ENCODE data around the gene PDAP1. TPM values are rescaled to one million over a fixed set of nuclear protein-coding genes. Genes with fewer than 3 reads are reported as not detected.
"Not testable (repeated sequence)": the region's sequence is repeated elsewhere in the genome, so short reads cannot be mapped to it uniquely, and the experiment has no call there.

The PDAP1 gene
- total RNA-seq, 2 experiments from 2014 or later = 207 to 213 TPM

DNA sequence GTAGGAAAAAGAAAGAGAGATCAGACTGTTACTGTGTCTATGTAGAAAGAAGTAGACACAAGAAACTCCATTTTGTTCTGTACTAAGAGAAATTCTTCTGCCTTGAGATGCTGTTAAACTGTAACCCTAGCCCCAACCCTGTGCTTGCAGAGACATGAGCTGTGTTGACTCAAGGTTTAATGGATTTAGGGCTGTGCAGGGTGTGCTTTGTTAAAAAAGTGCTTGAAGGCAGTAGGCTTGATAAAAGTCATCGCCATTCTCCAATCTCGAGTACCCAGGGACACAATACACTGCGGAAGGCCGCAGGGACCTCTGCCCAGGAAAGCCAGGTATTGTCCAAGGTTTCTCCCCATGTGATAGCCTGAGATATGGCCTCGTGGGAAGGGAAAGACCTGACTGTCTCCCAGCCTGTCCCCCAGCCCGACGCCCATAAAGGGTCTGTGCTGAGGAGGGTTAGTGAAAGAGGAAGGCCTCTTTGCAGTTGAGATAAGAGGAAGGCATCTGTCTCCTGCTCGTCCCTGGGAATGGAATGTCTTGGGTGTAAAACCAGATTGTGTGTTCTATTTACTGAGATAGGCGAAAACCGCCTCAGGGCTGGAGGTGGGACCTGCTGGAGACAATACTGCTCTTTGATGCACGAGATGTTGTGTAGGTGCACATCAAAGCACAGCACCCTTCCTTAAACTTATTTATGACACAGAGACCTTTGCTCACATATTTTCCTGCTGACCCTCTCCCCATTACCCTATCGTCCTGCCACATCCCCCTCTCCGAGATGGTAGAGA lies 23.6 kb upstream of the PDAP1 start:
- POLR2A ChIA-PET, CTCF ChIA-PET: not testable (repeated sequence)

- CTCF ChIA-PET = no interaction called here
- POLR2A ChIA-PET = interaction anchor here (0.9 kb wide), 1 partner anchor 8 kb away, joined by 3 read pairs; no protein-coding TSS in a partner anchor
Measured at GRCh38 chr7:99429756-99430155, 21.4 kb upstream of the PDAP1 start.

DNA sequence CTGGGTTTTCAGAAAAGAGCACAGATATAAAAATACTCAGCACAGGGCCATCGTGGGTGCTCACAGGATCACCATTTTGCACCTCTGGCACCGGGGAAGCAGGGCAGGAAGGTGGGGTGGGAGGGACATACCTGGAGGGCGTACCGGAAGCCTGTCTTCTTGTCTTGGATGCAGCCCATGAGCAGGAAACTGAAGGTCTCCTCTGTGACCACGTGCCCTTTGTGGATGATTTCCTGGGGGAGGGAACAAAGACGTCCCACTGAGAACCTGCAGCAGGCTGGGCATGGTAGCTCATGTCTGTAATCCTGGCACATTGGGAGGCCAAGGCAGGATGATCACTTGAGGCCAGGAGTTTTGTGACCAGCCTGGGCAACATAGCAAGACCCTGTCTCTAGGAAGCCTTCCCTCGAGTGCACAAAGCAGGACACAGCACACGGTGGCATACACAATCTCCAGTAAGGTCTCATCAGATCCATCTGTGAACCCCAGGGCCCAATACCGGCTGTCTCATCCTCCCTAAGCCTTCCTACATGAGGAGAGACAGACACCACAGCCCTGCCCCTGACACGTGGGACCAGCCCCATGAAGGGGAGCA lies 20.7 kb upstream of the PDAP1 start:
- POLR2A ChIA-PET = interaction anchor here (0.9 kb wide), 1 partner anchor 8 kb away, joined by 3 read pairs; no protein-coding TSS in a partner anchor
- CTCF ChIA-PET = no interaction called here

DNA sequence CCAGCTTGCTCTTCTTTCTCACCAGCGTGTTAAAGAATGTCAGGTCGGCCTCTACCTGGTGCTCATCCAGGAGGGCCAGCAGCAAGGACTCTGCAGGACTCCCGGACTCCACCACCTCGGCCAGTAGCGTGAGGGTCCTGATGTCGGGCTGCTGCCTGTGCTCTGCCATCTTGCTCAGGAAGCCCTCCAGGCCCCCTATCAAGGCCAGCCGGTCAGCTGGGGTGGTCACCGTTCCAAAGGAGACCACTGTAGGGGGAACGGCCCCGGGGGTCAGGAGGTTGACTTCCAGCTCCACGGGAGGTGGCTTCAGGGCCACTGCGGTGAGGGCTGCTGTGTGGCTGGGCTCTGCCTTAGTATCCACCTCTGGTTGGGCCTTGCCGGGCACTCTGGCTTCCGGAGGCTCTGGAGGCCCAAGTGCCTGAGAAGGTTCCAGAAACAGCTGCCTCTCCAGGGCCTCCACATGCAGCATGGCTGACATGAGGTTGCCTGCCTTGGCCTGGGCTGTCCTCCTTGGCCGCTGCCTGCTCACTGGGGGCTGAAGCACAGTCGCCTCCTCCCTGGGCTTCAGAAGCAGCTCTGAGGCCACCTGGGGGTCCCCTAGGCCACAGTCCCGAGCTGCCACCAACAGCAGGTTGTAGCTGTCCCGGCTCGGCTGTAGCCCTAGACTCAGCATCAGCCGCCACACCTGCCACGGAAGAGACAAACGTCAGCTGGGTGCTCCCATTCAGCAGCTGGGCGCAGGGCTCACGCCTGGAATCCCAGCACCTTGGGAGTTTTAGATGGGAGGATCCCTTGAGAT lies 16.7 kb upstream of the PDAP1 start:
- CTCF ChIA-PET = interaction anchor here (0.8 kb wide), 1 partner anchor 13 kb away, joined by 3 read pairs; no protein-coding TSS in a partner anchor
- POLR2A ChIA-PET = no interaction called here

- ChIA-PET CTCF (no interaction called here), POLR2A (no interaction called here)
Measured at GRCh38 chr7:99422625-99423024, 14.2 kb upstream of the PDAP1 start.

- ChIA-PET POLR2A (no interaction called here), CTCF (no interaction called here)
Measured at GRCh38 chr7:99422186-99422585, 13.8 kb upstream of the PDAP1 start.

DNA sequence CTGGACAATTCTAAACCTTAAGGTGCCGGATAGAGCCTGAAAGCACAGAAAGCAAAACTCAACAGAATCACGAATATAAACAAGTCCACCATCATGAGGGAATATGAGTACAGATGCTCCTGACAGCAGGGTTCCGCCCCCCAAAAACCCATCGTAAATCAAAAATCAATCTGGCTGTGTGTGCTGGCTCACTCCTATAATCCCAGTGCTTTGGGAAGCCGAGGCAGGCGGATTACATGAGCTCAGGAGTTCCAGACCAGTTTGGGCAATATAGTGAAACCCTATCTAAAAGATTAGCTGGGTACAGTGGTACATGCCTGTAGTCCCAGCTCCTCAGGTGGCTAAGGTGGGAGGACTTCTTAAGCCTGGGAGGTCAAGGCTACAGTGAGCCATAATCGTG lies 12.6 kb upstream of the PDAP1 start:
- POLR2A ChIA-PET = interaction anchor here (0.6 kb wide), 1 partner anchor 8 kb away, joined by 3 read pairs; no protein-coding TSS in a partner anchor
- CTCF ChIA-PET = no interaction called here

DNA sequence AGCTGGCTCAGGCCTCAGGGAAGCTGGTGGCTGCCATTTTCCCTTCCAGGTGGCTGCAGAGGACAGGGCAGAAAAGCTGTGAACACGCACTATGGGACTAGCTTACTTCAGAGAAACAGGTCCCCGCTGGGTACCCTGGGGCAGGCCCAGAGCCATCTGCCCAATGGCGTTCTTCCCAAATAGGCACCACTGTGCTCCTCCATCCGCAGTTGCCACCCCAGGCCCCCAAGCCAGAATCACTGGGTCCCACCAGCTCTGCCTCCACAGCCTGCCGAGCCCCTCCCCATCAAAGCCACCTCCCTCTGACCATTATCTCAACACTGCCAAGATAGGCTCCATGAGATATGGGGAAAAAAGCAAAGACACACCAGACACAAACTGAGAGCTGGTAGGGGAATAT lies 11.8 kb upstream of the PDAP1 start:
- POLR2A ChIA-PET = no interaction called here
- CTCF ChIA-PET = no interaction called here

DNA sequence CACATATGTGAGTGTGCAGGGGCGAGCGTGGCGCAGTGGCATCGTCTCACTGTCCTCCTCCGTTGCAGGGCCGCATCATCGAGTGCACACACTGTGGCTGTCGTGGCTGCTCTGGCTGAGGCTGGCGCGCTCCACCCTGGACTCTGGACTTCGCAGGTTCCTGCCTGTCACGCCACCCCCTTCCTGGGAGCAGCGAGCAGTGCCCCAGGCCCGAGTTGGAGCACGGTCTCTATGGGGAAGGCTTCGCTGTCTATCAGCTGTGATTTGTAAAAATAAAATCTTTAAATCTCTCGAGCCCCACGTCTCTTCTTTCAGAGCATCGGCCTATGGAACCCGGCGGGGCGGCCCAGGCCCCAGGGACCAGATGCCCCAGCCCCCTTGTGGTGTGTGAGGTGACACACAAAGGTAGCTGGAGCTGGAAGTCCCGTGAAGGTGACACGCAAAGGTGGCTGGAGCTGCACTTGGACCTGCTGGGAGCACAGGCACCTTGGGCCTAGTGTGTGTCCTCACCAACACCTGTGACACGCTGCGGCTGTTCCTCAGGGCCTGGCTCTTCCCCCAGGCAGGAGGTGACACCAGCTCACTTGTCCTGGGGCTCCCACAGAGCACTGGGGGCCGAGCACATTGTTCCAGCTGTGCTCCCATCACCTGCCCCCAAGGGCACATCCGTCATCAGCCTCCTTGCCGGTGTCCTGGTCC lies 11.1 kb upstream of the PDAP1 start:
- ChIA-PET POLR2A (no interaction called here), CTCF (no interaction called here)

- ChIA-PET CTCF (no interaction called here), POLR2A (interaction anchor here (0.6 kb wide), 1 partner anchor 10 kb away, joined by 3 read pairs; no protein-coding TSS in a partner anchor)
Measured at GRCh38 chr7:99418260-99418659, 9.9 kb upstream of the PDAP1 start.

DNA sequence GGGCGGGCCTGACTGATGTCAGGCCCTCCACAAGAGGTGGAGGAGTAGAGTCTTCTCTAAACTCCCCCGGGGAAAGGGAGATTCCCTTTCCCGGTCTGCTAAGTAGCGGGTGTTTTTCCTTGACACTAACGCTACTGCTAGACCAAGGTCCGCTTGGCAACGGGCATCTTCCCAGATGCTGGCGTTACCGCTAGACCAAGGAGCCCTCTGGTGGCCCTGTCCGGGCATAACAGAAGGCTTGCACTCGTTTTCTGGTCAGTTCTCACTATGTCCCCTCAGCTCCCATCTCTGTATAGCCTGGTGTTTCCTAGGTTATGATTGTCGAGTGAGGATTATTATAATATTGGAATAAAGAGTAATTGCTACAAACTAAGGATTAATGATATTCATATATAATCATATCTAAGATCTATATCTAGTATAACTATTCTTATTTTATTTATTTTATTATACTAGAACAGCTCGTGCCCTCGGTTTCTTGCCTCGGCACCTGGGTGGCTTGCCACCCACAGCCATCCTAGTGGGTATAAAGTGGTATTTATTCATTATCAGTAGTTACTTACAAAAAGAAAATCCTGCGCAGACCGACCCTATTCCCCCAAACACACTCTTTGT lies 7.2 kb upstream of the PDAP1 start:
- ChIA-PET POLR2A (interaction anchor here (0.6 kb wide), 1 partner anchor 31 kb away, joined by 4 read pairs; no protein-coding TSS in a partner anchor), CTCF (interaction anchor here (1.1 kb wide), 1 partner anchor 40 kb away, joined by 3 read pairs; no protein-coding TSS in a partner anchor)

DNA sequence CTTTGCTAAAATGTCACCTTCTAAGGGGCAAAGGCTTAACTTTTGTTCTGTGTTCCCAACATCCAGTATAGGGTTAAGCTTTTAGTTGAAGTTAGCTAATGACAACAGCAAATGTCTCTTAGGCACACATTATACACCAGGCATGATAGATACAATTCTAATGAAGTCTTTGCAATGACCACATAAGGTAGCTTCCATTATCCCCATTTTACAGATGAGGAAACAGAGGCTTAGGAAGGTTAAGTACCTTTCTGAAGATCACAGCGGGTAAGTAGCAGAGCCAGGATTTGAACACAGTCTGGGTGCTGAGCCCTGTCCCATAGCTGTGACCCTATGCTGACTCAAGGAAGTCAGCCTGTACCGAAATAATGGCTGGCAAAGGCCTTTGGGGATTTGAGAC lies 2.2 kb upstream of the PDAP1 start:
- ChIA-PET POLR2A (no interaction called here), CTCF (interaction anchor here (0.5 kb wide), 1 partner anchor 42 kb away, joined by 3 read pairs; no protein-coding TSS in a partner anchor)

GRCh38 chr7:99409806-99410205 lies 1.4 kb upstream of the PDAP1 start:
- ChIA-PET POLR2A (interaction anchor here (0.9 to 1.6 kb wide), 2 partner anchors 29 to 148 kb away, joined by 3 to 8 read pairs; partner anchors contain the start of genes CPSF4, PTCD1 and ZNF655), CTCF (no interaction called here)

DNA sequence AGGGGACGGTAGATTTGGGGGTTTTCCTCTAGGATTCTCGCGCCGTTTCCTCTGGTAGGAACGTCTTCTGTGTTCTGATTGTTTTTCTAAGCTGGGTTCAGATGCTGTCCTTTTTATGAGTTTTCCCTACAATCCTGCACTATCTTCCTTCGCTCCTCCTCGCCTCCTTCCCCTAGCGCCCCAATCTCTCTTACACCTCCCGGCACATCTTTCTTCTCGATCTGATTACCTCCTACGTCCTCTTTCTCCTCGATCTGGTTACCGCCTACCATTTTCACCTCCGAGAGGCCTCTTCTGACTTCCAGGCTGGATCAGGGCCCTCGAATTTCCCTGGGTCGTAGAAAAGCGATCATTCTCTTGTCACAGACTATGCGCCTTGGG lies 785 bp upstream of the PDAP1 start:
- POLR2A ChIA-PET = interaction anchor here (0.8 to 5.3 kb wide), 9 partner anchors 10 to 149 kb away, joined by 3 to 38 read pairs (median 5); partner anchors contain the start of genes ARPC1B, CPSF4, PTCD1 and ZNF394
- CTCF ChIA-PET = interaction anchor here (1.0 to 2.6 kb wide), 3 partner anchors 15 to 84 kb away, joined by 3 to 8 read pairs (median 3); partner anchors contain the start of gene ARPC1A

DNA sequence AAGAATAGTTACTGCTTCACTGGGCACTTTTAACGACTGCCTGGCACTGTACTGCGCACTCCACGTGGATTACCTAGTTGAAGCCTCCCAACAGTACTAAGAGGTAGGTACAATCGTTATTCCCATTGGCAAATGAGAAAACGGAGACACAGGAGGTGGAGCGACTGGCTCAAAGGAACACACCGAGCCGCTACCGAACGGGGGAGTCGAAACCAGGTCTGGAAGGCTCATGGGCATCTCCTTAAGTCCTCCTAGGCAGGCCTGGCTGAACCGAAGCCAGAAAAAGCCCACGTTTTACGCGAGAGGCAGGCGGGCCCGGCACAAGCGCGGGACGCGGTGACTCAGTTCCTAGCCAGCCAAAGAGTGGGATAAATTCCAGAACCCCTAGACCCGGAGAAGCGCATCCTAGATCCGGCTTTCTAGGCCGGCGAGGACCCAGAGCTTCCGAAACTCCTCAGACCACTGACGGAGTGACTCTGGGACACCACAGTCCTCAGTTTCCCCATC lies 472 bp downstream of the PDAP1 start:
- POLR2A ChIA-PET = interaction anchor here (0.6 to 5.3 kb wide), 7 partner anchors 9 to 92 kb away, joined by 3 to 38 read pairs (median 3); partner anchors contain the start of genes PTCD1 and ZNF394

GRCh38 chr7:99406557-99406956 lies 1.8 kb downstream of the PDAP1 start:
- ChIA-PET POLR2A (interaction anchor here (5.3 kb wide), 1 partner anchor 13 kb away, joined by 38 read pairs; no protein-coding TSS in a partner anchor), CTCF (interaction anchor here (1.0 to 2.6 kb wide), 3 partner anchors 12 to 46 kb away, joined by 3 to 9 read pairs (median 8); no protein-coding TSS in a partner anchor)

More for the DNA sequence above, 472 bp downstream of the PDAP1 start:
- CTCF ChIA-PET = interaction anchor here (1.0 to 2.6 kb wide), 4 partner anchors 9 to 47 kb away, joined by 3 to 9 read pairs (median 6); no protein-coding TSS in a partner anchor

DNA sequence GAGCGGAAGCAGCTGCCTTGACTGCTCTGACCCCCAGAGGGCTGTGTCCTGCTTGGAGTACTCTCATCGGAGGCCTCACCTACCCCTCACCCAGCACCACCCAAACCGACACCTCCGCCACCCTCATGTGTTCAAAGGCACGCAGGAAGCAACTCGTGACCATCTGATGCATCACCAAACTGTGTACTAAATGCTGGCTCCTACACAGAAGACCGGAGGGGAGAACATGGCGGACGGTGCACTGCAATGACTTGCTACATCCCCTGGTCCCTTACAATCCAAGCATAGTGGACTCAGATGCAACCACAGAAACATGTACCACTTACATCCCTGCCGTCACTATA lies 3.4 kb downstream of the PDAP1 start:
- ChIA-PET CTCF (no interaction called here), POLR2A (interaction anchor here (5.3 kb wide), 1 partner anchor 11 kb away, joined by 38 read pairs; no protein-coding TSS in a partner anchor)
